ENCODE data around the gene BBIP1. TPM values are rescaled to one million over a fixed set of nuclear protein-coding genes. Genes with fewer than 3 reads are reported as not detected.
A peak's percentile ranks its signal among the peaks of the same experiment; 100 is the strongest.
"Not testable (repeated sequence)": the region's sequence is repeated elsewhere in the genome, so short reads cannot be mapped to it uniquely, and the experiment has no call there.

The BBIP1 gene
- polyA plus RNA-seq, 4 donors: 43.1 to 58.1 (median 52.5) TPM

- DNase-seq (ENCODE audit: low read depth in 4 of 4, low spot score in 2 of 4): no peak
These were observed 31.4 kb downstream of the BBIP1 start for GRCh38 chr10:110887560-110887959.

GRCh38 chr10:110885932-110886674 is 32.9 kb downstream of the BBIP1 start:
- DNase-seq (ENCODE audit: low read depth in 4 of 4, low spot score in 2 of 4): no peak

- no peak for DNase-seq (ENCODE audit: low read depth in 4 of 4, low spot score in 2 of 4)
These were observed 35.1 kb downstream of the BBIP1 start for GRCh38 chr10:110883924-110884323.

GRCh38 chr10:110881905-110882304 is 37.1 kb downstream of the BBIP1 start:
- no peak for DNase-seq (ENCODE audit: low read depth in 4 of 4, low spot score in 2 of 4)

- no peak for DNase-seq (ENCODE audit: low read depth in 4 of 4, low spot score in 2 of 4)
These were observed 37.7 kb downstream of the BBIP1 start for GRCh38 chr10:110881247-110881646.

- no peak for DNase-seq (ENCODE audit: low read depth in 4 of 4, low spot score in 2 of 4)
These were observed 39.0 kb downstream of the BBIP1 start for GRCh38 chr10:110880012-110880411.

GRCh38 chr10:110876788-110877187 is 42.2 kb downstream of the BBIP1 start:
- DNase-seq (ENCODE audit: low read depth in 4 of 4, low spot score in 2 of 4): no peak

- no peak for DNase-seq (ENCODE audit: low read depth in 4 of 4, low spot score in 2 of 4)
These were observed 43.0 kb downstream of the BBIP1 start for GRCh38 chr10:110876000-110876399.

- no peak for DNase-seq (ENCODE audit: low read depth in 4 of 4, low spot score in 2 of 4)
These were observed 45.0 kb downstream of the BBIP1 start for GRCh38 chr10:110873951-110874350.

GRCh38 chr10:110872984-110873923 is 45.7 kb downstream of the BBIP1 start:
- peak in 1 of 4 donors; percentile 17 for DNase-seq (ENCODE audit: low read depth in 4 of 4, low spot score in 2 of 4)

- DNase-seq (ENCODE audit: low read depth in 4 of 4, low spot score in 2 of 4): peak in 3 of 4 donors; percentile 58 to 70 (median 68)
These were observed 46.6 kb downstream of the BBIP1 start for GRCh38 chr10:110872145-110872983.

GRCh38 chr10:110871298-110872084 is 47.5 kb downstream of the BBIP1 start, which contains the start of gene PDCD4:
Gene PDCD4, plus strand, starts transcription at chr10:110871928. Its CDS starts 4,100 bp downstream, at chr10:110876028.
- peak; percentile 93 to 99 (median 99) for DNase-seq (ENCODE audit: low read depth in 4 of 4, low spot score in 2 of 4)

- DNase-seq (ENCODE audit: low read depth in 4 of 4, low spot score in 2 of 4): no peak
These were observed 48.1 kb downstream of the BBIP1 start for GRCh38 chr10:110870823-110871297.

- DNase-seq (ENCODE audit: low read depth in 4 of 4, low spot score in 2 of 4): no peak
These were observed 50.0 kb downstream of the BBIP1 start for GRCh38 chr10:110868981-110869380.

GRCh38 chr10:110867807-110868465 is 51.0 kb downstream of the BBIP1 start:
- DNase-seq (ENCODE audit: low read depth in 4 of 4, low spot score in 2 of 4): no peak

GRCh38 chr10:110867011-110867806 is 51.8 kb downstream of the BBIP1 start:
- not testable (repeated sequence) for DNase-seq (ENCODE audit: low read depth in 4 of 4, low spot score in 2 of 4)

- DNase-seq (ENCODE audit: low read depth in 4 of 4, low spot score in 2 of 4): no peak
These were observed 53.0 kb downstream of the BBIP1 start for GRCh38 chr10:110865809-110866482.

Measured in left renal cortex interstitium (tissue), 4 donors.